WTC11 (cell line): ENCODE measurements around the gene DENR. TPM values are rescaled to one million over a fixed set of nuclear protein-coding genes. Genes with fewer than 3 reads are reported as not detected.

ENCODE experiments used
- ATAC-seq: fragments of 200-7000 bp; cut with Tn5 transposase; 2 replicates; pipeline ENCODE4 v1.10.0; 2021; ENCODE audit warnings: mild to moderate bottlenecking, moderate library complexity
- CTCF ChIA-PET: fragments of 300-600 bp; sonication (Branson Sonifier 250); formaldehyde crosslinking; loops from one replicate; lab custom pipeline; 2021; ENCODE audit warnings: antibody characterized with exemption; lab: Charles Lee
- POLR2A ChIA-PET: fragments of 350-600 bp; sonication (Branson Sonifier 250); formaldehyde crosslinking; loops from one replicate; lab custom pipeline; 2021; ENCODE audit warnings: antibody characterized with exemption; lab: Charles Lee
- DNase-seq: peaks from one replicate; pipeline ENCODE4 v3.0.0; 2021; ENCODE audit warnings: low spot score
- H3K27ac Mint-ChIP-seq: 2 replicates; pipeline ENCODE4 v1.8.0; 2021; ENCODE audit warnings: mixed read lengths
- H3K27me3 Mint-ChIP-seq: 2 replicates; pipeline ENCODE4 v1.8.0; 2021; ENCODE audit warnings: low read depth, mild to moderate bottlenecking, moderate library complexity, mixed read lengths
- H3K36me3 Mint-ChIP-seq: 2 replicates; pipeline ENCODE4 v1.8.0; 2021; ENCODE audit warnings: mixed read lengths
- H3K4me1 Mint-ChIP-seq: 2 replicates; pipeline ENCODE4 v1.8.0; 2022; ENCODE audit warnings: mixed read lengths
- H3K4me3 Mint-ChIP-seq: 2 replicates; pipeline ENCODE4 v1.8.0; 2021; ENCODE audit warnings: mild to moderate bottlenecking, moderate library complexity, mixed read lengths
- H3K9me3 Mint-ChIP-seq: 2 replicates; pipeline ENCODE4 v1.8.0; 2021; ENCODE audit warnings: mixed read lengths
- CBFB ChIP-seq: sonication (generic); formaldehyde crosslinking; IDR thresholded peaks from 2 replicates; pipeline ENCODE4 v1.8.1; 2022; ENCODE audit warnings: mild to moderate bottlenecking, low read depth, missing genetic modification reagents
- FOXK1 ChIP-seq: sonication (generic); formaldehyde crosslinking; IDR thresholded peaks from 2 replicates; pipeline ENCODE4 v1.8.0; 2022; ENCODE audit warnings: mild to moderate bottlenecking, moderate library complexity, missing genetic modification reagents
- GABPB1 ChIP-seq: sonication (generic); formaldehyde crosslinking; IDR thresholded peaks from 2 replicates; pipeline ENCODE4 v1.8.1; 2023; ENCODE audit warnings: mild to moderate bottlenecking, missing genetic modification reagents
- JAZF1 ChIP-seq: fragments of 250-450 bp; sonication (Bioruptor Pico); IDR thresholded peaks from 2 replicates; pipeline ENCODE4 v1.9.0; 2021; ENCODE audit warnings: moderate library complexity, mild to moderate bottlenecking, inconsistent platforms
- JUN ChIP-seq: sonication (generic); formaldehyde crosslinking; IDR thresholded peaks from 2 replicates; pipeline ENCODE4 v1.8.0; 2023; ENCODE audit warnings: mild to moderate bottlenecking, missing genetic modification reagents
- KAT7 ChIP-seq: sonication (generic); formaldehyde crosslinking; IDR thresholded peaks from 2 replicates; pipeline ENCODE4 v1.8.1; 2023; ENCODE audit warnings: missing genetic modification reagents, mild to moderate bottlenecking, borderline replicate concordance
- NFYB ChIP-seq: sonication (generic); formaldehyde crosslinking; conservative IDR thresholded peaks from 2 replicates; pipeline ENCODE4 v1.8.0; 2022; ENCODE audit warnings: low read depth, missing genetic modification reagents
- NR1H2 ChIP-seq: sonication (generic); formaldehyde crosslinking; IDR thresholded peaks from 2 replicates; pipeline ENCODE4 v1.9.0; 2021; ENCODE audit warnings: mild to moderate bottlenecking, moderate library complexity, missing genetic modification reagents
- PRRX2 ChIP-seq: fragments of 250-450 bp; sonication (Bioruptor Pico); IDR thresholded peaks from 2 replicates; pipeline ENCODE4 v1.8.0; 2021; ENCODE audit warnings: mild to moderate bottlenecking
- SMAD3 ChIP-seq: sonication (generic); formaldehyde crosslinking; IDR thresholded peaks from 2 replicates; pipeline ENCODE4 v1.8.0; 2022; ENCODE audit warnings: missing genetic modification reagents, mild to moderate bottlenecking, borderline replicate concordance
- SMAD4 ChIP-seq: sonication (generic); formaldehyde crosslinking; IDR thresholded peaks from 2 replicates; pipeline ENCODE4 v1.8.0; 2022; ENCODE audit warnings: mild to moderate bottlenecking, missing genetic modification reagents
- TEAD4 ChIP-seq: sonication (generic); formaldehyde crosslinking; IDR thresholded peaks from 2 replicates; pipeline ENCODE4 v1.8.0; 2022; ENCODE audit warnings: mild to moderate bottlenecking, missing genetic modification reagents
- ZNF138 ChIP-seq: sonication (generic); formaldehyde crosslinking; conservative IDR thresholded peaks from 2 replicates; pipeline ENCODE4 v1.8.1; 2022; ENCODE audit warnings: mild to moderate bottlenecking, moderate library complexity, missing genetic modification reagents
- ZNF232 ChIP-seq: sonication (generic); formaldehyde crosslinking; IDR thresholded peaks from 2 replicates; pipeline ENCODE4 v1.8.0; 2022; ENCODE audit warnings: mild to moderate bottlenecking, missing genetic modification reagents
- total RNA-seq: library from RNA; stranded (reverse); gene quantifications from 3 replicates; pipeline ENCODE4 v1.2.3, GENCODE V29; 2021
- TF ChIP-seq, protein P1 (sequence below): sonication (generic); formaldehyde crosslinking; conservative IDR thresholded peaks from 2 replicates; pipeline ENCODE4 v1.8.1; 2023; ENCODE audit warnings: mild to moderate bottlenecking, low read depth, missing genetic modification reagents, moderate library complexity
- TF ChIP-seq, protein P2 (sequence below): sonication (generic); formaldehyde crosslinking; IDR thresholded peaks from 2 replicates; pipeline ENCODE4 v1.8.0; 2022; ENCODE audit warnings: mild to moderate bottlenecking, missing genetic modification reagents
- TF ChIP-seq, protein P3 (sequence below): fragments of 250-450 bp; sonication (Bioruptor Pico); IDR thresholded peaks from 2 replicates; pipeline ENCODE4 v1.9.0; 2021; ENCODE audit warnings: moderate library complexity, mild to moderate bottlenecking, inconsistent platforms, borderline replicate concordance
- TF ChIP-seq, protein P4 (sequence below): sonication (generic); formaldehyde crosslinking; conservative IDR thresholded peaks from 2 replicates; pipeline ENCODE4 v1.8.1; 2022; ENCODE audit warnings: mild to moderate bottlenecking, missing genetic modification reagents
- TF ChIP-seq, protein P5 (sequence below): fragments of 250-450 bp; sonication (Bioruptor Pico); IDR thresholded peaks from 2 replicates; pipeline ENCODE4 v1.9.0; 2021; ENCODE audit warnings: mild to moderate bottlenecking
- TF ChIP-seq, protein P6 (sequence below): sonication (generic); formaldehyde crosslinking; IDR thresholded peaks from 2 replicates; pipeline ENCODE4 v1.8.1; 2023; ENCODE audit warnings: mild to moderate bottlenecking, moderate library complexity, missing genetic modification reagents
- TF ChIP-seq, protein P7 (sequence below): sonication (generic); formaldehyde crosslinking; IDR thresholded peaks from 2 replicates; pipeline ENCODE4 v1.8.1; 2022; ENCODE audit warnings: missing genetic modification reagents, borderline replicate concordance
- TF ChIP-seq, protein P8 (sequence below): fragments of 250-450 bp; sonication (Bioruptor Pico); IDR thresholded peaks from 2 replicates; pipeline ENCODE4 v1.9.0; 2021; ENCODE audit warnings: mild to moderate bottlenecking, borderline replicate concordance

DENR gene
- total RNA-seq, 1 experiment from 2014 or later = 81.5 TPM

DNA sequence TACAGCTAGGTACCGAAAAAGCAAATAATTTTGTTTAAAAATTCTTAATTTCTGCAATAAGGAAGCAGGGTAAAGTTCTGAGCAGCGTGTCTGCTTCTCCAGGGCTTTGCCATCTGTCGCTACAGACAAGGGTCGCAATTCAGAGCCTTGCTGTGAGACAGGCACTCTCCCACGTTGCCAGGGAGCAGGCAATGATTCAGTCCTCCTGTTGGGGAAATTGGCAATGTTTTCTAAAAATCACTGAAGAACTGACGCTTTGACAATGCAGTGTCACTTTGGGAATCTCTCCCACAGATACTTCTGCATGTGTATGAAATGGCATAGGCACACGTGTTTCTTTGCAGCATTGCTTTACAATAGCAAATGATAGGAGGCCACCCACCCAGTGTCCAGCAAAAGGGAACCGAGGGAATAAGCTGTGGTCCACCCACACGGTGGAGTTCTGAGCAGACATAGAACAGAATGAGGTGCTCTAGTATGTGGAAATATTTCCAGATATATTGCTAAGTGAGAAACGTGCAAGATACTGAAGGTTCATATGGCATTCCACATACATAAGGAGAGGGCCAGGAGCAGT, 66.7 kb downstream of the DENR start (continued):
- TF ChIP-seq, protein P1, sequence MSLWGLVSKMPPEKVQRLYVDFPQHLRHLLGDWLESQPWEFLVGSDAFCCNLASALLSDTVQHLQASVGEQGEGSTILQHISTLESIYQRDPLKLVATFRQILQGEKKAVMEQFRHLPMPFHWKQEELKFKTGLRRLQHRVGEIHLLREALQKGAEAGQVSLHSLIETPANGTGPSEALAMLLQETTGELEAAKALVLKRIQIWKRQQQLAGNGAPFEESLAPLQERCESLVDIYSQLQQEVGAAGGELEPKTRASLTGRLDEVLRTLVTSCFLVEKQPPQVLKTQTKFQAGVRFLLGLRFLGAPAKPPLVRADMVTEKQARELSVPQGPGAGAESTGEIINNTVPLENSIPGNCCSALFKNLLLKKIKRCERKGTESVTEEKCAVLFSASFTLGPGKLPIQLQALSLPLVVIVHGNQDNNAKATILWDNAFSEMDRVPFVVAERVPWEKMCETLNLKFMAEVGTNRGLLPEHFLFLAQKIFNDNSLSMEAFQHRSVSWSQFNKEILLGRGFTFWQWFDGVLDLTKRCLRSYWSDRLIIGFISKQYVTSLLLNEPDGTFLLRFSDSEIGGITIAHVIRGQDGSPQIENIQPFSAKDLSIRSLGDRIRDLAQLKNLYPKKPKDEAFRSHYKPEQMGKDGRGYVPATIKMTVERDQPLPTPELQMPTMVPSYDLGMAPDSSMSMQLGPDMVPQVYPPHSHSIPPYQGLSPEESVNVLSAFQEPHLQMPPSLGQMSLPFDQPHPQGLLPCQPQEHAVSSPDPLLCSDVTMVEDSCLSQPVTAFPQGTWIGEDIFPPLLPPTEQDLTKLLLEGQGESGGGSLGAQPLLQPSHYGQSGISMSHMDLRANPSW = no peak
- TF ChIP-seq SMAD4 (CRISPR knock-in tag) = no peak
- TF ChIP-seq, protein P2, sequence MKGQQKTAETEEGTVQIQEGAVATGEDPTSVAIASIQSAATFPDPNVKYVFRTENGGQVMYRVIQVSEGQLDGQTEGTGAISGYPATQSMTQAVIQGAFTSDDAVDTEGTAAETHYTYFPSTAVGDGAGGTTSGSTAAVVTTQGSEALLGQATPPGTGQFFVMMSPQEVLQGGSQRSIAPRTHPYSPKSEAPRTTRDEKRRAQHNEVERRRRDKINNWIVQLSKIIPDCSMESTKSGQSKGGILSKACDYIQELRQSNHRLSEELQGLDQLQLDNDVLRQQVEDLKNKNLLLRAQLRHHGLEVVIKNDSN (CRISPR knock-in tag) = no peak
- no peak for TF ChIP-seq JUN (CRISPR knock-in tag)
- no peak for TF ChIP-seq PRRX2 (CRISPR knock-in tag)
- TF ChIP-seq NFYB (CRISPR knock-in tag) = no peak
- TF ChIP-seq, protein P3, sequence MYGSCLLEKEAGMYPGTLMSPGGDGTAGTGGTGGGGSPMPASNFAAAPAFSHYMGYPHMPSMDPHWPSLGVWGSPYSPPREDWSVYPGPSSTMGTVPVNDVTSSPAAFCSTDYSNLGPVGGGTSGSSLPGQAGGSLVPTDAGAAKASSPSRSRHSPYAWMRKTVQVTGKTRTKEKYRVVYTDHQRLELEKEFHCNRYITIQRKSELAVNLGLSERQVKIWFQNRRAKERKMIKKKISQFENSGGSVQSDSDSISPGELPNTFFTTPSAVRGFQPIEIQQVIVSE (CRISPR knock-in tag) = no peak
- no peak for TF ChIP-seq FOXK1 (CRISPR knock-in tag)
- TF ChIP-seq, protein P4, sequence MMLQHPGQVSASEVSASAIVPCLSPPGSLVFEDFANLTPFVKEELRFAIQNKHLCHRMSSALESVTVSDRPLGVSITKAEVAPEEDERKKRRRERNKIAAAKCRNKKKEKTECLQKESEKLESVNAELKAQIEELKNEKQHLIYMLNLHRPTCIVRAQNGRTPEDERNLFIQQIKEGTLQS = no peak
- TF ChIP-seq GABPB1 (CRISPR knock-in tag) = no peak
- TF ChIP-seq ZNF138 (CRISPR knock-in tag) = no peak
- no peak for TF ChIP-seq TEAD4 (CRISPR knock-in tag)
- TF ChIP-seq, protein P5, sequence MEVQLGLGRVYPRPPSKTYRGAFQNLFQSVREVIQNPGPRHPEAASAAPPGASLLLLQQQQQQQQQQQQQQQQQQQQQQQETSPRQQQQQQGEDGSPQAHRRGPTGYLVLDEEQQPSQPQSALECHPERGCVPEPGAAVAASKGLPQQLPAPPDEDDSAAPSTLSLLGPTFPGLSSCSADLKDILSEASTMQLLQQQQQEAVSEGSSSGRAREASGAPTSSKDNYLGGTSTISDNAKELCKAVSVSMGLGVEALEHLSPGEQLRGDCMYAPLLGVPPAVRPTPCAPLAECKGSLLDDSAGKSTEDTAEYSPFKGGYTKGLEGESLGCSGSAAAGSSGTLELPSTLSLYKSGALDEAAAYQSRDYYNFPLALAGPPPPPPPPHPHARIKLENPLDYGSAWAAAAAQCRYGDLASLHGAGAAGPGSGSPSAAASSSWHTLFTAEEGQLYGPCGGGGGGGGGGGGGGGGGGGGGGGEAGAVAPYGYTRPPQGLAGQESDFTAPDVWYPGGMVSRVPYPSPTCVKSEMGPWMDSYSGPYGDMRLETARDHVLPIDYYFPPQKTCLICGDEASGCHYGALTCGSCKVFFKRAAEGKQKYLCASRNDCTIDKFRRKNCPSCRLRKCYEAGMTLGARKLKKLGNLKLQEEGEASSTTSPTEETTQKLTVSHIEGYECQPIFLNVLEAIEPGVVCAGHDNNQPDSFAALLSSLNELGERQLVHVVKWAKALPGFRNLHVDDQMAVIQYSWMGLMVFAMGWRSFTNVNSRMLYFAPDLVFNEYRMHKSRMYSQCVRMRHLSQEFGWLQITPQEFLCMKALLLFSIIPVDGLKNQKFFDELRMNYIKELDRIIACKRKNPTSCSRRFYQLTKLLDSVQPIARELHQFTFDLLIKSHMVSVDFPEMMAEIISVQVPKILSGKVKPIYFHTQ = no peak
- no peak for TF ChIP-seq CBFB

DNA sequence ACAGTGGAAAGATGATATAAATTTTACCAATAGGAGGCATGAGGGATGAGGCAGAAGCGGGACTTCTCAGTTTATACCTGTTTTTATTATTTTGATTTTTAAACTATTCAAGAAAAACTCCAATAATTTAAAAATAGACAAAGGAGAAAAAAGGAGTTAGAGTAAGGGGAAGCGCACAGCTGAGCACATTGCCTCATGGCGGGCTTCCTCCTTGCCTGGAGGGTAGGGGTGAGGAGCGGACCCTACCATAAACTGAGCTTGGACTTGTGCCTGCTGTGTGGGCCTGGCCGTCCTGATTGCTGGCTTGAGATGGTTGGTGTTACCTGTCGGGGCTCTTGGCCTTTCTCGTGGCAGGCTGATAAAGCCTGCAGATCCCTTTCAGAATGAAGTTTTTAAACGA, 67.5 kb downstream of the DENR start:
- no peaks in the 10 kb centered on the region for H3K4me1 Mint-ChIP-seq
- H3K36me3 Mint-ChIP-seq = no peaks in the 10 kb centered on the region
- H3K4me3 Mint-ChIP-seq = no peak overlapping the region
- ChIA-PET POLR2A (no interaction called here), CTCF (interaction anchor here (0.7 kb wide), 1 partner anchor 15 kb away, joined by 3 read pairs; no protein-coding TSS in a partner anchor)
- no peak for DNase-seq
- peaks cover 3% of the 10 kb centered on the region; the same call in 1 of the 2 replicates for H3K27me3 Mint-ChIP-seq
- peaks cover 4% of the 10 kb centered on the region; the same call in 1 of the 2 replicates for H3K9me3 Mint-ChIP-seq
- no peak for ATAC-seq
- H3K27ac Mint-ChIP-seq = no peak overlapping the region
- no peak for TF ChIP-seq KAT7 (CRISPR knock-in tag)
- TF ChIP-seq NR1H2 (CRISPR knock-in tag) = no peak
- TF ChIP-seq SMAD3 (CRISPR knock-in tag) = no peak
- no peak for TF ChIP-seq JAZF1
- TF ChIP-seq, protein P6, sequence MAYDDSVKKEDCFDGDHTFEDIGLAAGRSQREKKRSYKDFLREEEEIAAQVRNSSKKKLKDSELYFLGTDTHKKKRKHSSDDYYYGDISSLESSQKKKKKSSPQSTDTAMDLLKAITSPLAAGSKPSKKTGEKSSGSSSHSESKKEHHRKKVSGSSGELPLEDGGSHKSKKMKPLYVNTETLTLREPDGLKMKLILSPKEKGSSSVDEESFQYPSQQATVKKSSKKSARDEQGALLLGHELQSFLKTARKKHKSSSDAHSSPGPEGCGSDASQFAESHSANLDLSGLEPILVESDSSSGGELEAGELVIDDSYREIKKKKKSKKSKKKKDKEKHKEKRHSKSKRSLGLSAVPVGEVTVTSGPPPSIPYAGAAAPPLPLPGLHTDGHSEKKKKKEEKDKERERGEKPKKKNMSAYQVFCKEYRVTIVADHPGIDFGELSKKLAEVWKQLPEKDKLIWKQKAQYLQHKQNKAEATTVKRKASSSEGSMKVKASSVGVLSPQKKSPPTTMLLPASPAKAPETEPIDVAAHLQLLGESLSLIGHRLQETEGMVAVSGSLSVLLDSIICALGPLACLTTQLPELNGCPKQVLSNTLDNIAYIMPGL (CRISPR knock-in tag) = no peak
- TF ChIP-seq, protein P7, sequence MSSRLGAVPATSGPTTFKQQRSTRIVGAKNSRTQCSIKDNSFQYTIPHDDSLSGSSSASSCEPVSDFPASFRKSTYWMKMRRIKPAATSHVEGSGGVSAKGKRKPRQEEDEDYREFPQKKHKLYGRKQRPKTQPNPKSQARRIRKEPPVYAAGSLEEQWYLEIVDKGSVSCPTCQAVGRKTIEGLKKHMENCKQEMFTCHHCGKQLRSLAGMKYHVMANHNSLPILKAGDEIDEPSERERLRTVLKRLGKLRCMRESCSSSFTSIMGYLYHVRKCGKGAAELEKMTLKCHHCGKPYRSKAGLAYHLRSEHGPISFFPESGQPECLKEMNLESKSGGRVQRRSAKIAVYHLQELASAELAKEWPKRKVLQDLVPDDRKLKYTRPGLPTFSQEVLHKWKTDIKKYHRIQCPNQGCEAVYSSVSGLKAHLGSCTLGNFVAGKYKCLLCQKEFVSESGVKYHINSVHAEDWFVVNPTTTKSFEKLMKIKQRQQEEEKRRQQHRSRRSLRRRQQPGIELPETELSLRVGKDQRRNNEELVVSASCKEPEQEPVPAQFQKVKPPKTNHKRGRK (CRISPR knock-in tag) = no peak
- TF ChIP-seq, protein P8, sequence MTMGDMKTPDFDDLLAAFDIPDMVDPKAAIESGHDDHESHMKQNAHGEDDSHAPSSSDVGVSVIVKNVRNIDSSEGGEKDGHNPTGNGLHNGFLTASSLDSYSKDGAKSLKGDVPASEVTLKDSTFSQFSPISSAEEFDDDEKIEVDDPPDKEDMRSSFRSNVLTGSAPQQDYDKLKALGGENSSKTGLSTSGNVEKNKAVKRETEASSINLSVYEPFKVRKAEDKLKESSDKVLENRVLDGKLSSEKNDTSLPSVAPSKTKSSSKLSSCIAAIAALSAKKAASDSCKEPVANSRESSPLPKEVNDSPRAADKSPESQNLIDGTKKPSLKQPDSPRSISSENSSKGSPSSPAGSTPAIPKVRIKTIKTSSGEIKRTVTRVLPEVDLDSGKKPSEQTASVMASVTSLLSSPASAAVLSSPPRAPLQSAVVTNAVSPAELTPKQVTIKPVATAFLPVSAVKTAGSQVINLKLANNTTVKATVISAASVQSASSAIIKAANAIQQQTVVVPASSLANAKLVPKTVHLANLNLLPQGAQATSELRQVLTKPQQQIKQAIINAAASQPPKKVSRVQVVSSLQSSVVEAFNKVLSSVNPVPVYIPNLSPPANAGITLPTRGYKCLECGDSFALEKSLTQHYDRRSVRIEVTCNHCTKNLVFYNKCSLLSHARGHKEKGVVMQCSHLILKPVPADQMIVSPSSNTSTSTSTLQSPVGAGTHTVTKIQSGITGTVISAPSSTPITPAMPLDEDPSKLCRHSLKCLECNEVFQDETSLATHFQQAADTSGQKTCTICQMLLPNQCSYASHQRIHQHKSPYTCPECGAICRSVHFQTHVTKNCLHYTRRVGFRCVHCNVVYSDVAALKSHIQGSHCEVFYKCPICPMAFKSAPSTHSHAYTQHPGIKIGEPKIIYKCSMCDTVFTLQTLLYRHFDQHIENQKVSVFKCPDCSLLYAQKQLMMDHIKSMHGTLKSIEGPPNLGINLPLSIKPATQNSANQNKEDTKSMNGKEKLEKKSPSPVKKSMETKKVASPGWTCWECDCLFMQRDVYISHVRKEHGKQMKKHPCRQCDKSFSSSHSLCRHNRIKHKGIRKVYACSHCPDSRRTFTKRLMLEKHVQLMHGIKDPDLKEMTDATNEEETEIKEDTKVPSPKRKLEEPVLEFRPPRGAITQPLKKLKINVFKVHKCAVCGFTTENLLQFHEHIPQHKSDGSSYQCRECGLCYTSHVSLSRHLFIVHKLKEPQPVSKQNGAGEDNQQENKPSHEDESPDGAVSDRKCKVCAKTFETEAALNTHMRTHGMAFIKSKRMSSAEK (CRISPR knock-in tag) = no peak
- no peak for TF ChIP-seq ZNF232 (CRISPR knock-in tag)
